Heart right ventricle (tissue), 16 donors: ENCODE data around the gene PTPRN2. TPM values are rescaled to one million over a fixed set of nuclear protein-coding genes. Genes with fewer than 3 reads are reported as not detected.

Experiments used
- ATAC-seq, 8 donors: fragments of 200-7000 bp; cut with Tn5 transposase; one replicate each; pipeline ENCODE4 v1.9.1; 2020; ENCODE audit warnings: mild to moderate bottlenecking in 8 of 8, moderate library complexity in 8 of 8, moderate number of reproducible peaks in 1 of 8
- DNase-seq, 2 donors: peaks; one replicate each; pipeline ENCODE4 v3.0.0-alpha.2; 2020
- H3K27ac ChIP-seq, 10 donors: fragments of 200-600 bp; sonication (generic) in 2 of 10; one replicate each; pipeline versions ENCODE4 v1.5.0 to v1.8.0; 2020 to 2022; ENCODE audit warnings: mild to moderate bottlenecking in 3 of 10
- H3K27me3 ChIP-seq, 7 donors: fragments of 200-600 bp; one replicate each; pipeline ENCODE4 v1.8.0; 2021 to 2022; ENCODE audit warnings: mild to moderate bottlenecking in 2 of 7
- H3K36me3 ChIP-seq, 9 donors: fragments of 200-600 bp; sonication (generic) in 1 of 9; one replicate each; pipeline versions ENCODE4 v1.5.0 to v1.8.0; 2020 to 2022; ENCODE audit warnings: mild to moderate bottlenecking in 2 of 9
- H3K4me1 ChIP-seq, 9 donors: fragments of 200-600 bp; sonication (generic) in 1 of 9; one replicate each; pipeline versions ENCODE4 v1.5.0 to v1.8.0; 2020 to 2022; ENCODE audit warnings: mild to moderate bottlenecking in 4 of 9
- H3K4me3 ChIP-seq, 10 donors: fragments of 200-600 bp; sonication (generic) in 2 of 10; one replicate each; pipeline versions ENCODE4 v1.5.0 to v1.8.0; 2020 to 2022; ENCODE audit warnings: mild to moderate bottlenecking in 7 of 10, moderate library complexity in 2 of 10
- H3K9me3 ChIP-seq, 11 donors: fragments of 200-600 bp in 10 of 11; sonication (generic) in 2 of 11; one replicate each; pipeline versions ENCODE4 v1.5.0 to v1.8.0; 2013 to 2022; ENCODE audit warnings: mild to moderate bottlenecking in 2 of 11, control low read depth in 1 of 11, moderate library complexity in 1 of 11
- CTCF ChIP-seq, 9 donors: fragments of 200-600 bp; sonication (generic) in 2 of 9; IDR thresholded peaks; one replicate each; pipeline versions ENCODE4 v1.5.0 to v1.8.0; 2021 to 2022; ENCODE audit warnings: antibody characterized with exemption in 9 of 9, mild to moderate bottlenecking in 5 of 9, moderate library complexity in 1 of 9
- WGBS, 2 donors: extraction: QIAGEN DNeasy Blood & Tissue Kit; methylation state at CpG; one replicate each; pipeline ENCODE4 v1.1.7; 2013; ENCODE audit warnings: inconsistent platforms in 1 of 2; 5-methylcytosine and 5-hydroxymethylcytosine counted together
- intact Hi-C, 10 donors: fragments of 100-400 bp; cut with DNase I; formaldehyde crosslinking; loops; one replicate each; pipeline versions ENCODE4 v1.11.1 to v1.14.2; 2022
- polyA plus RNA-seq, 2 donors: library from polyadenylated mRNA; stranded (reverse); fragments of 200-250 nt; gene quantifications; one replicate each; pipeline ENCODE4 v1.2.3, GENCODE V29; 2013
- total RNA-seq, 10 donors: library from RNA; stranded (reverse); fragmentation: NEBNext Ultra II Directional in 3 of 10; extraction: Animal tissue kit (Norgen Biotek cat#: 25700) in 3 of 10; gene quantifications; one replicate each; pipeline versions ENCODE4 v1.2.1 to v1.2.4, GENCODE V29; 2021 to 2023
- donor health status: Arrhythmogenic right ventricular cardiomyopathy.
- donor health status: ischemic (EF 13 %, LVEDD 7.1; RV severe dilation, severe dysfunction).
- donor health status: healthy with polysubstance abuse.
- donor health status: DM: no; HTN: yes; CAD: no.
- donor health status: DM: no; HTN: no; CAD: no.
- donor health status: ischemic (EF 25% LVEDD 6.9; RV normal size, moderate dysfunction).
- donor health status: ischemic (EF 25% LVEDD 5.7; RV mildly dilated, moderate dysfunction).
- donor health status: healthy.
- donor health status: DM: yes; HTN: yes; CAD: no.
- donor health status: Ischemic cardiomyopathy.
- donor health status: ischemic (EF 35%, LVEDD 5.7; RV mildly dilated, moderate dysfunction).
- donor health status: nonischemic (EF 11% LVEDD 7.7; RV severe dilation, severe dysfunction).
- donor health status: DM: yes; HTN: yes; CAD: no.
- donor health status: PGD.
- donor health status: ischemic (EF 29% LVEDD 5.4; RV normal size, mild dysfunction).
- donor health status: nonischemic (EF 23%, LVEDD 6.1; RV moderate dilation, normal function).

PTPRN2 gene
- total and polyA plus RNA-seq, 12 donors, result 0.82 to 1.8 (median 1.3) TPM

- TF ChIP-seq CTCF (IDR thresholded peaks at IDR 0.05), result no peak
- intact Hi-C loops, result no loop called here
- no peak for ATAC-seq
- WGBS, 2 donors, result 78 to 83% methylated on average over 4 of the region's 4 CpGs
- peaks cover 0 to 26% (median 0%) of the 10 kb centered on the region in 11 donors for H3K9me3 ChIP-seq
- H3K36me3 ChIP-seq, result no peaks in the 10 kb centered on the region
- no peak for DNase-seq
- no peak overlapping the region for H3K4me3 ChIP-seq
- no peaks in the 10 kb centered on the region for H3K4me1 ChIP-seq
- peaks cover 0 to 35% (median 29%) of the 10 kb centered on the region in 7 donors for H3K27me3 ChIP-seq
- H3K27ac ChIP-seq, result no peak overlapping the region
Measured at GRCh38 chr7:158327012-158327411, 260.6 kb downstream of the PTPRN2 start.

GRCh38 chr7:158325530-158326381 lies 261.9 kb downstream of the PTPRN2 start:
- Histone ChIP-seq H3K4me1 (no peaks in the 10 kb centered on the region), H3K36me3 (no peaks in the 10 kb centered on the region), H3K27me3 (peaks cover 0 to 48% (median 34%) of the 10 kb centered on the region in 7 donors), H3K4me3 (no peak overlapping the region), H3K27ac (no peak overlapping the region), H3K9me3 (peaks cover 0 to 28% (median 0%) of the 10 kb centered on the region in 11 donors)
- peak in 6 of 9 donors; percentile 19 to 50 (median 34) for TF ChIP-seq CTCF (IDR thresholded peaks at IDR 0.05)
- no peak for DNase-seq
- ATAC-seq, result peak in 2 of 8 donors; percentile 19 to 56
- intact Hi-C loops, result no loop called here
- WGBS, 2 donors, result 35 to 36% methylated on average over 27 of the region's 27 CpGs

GRCh38 chr7:158324397-158325360 lies 262.9 kb downstream of the PTPRN2 start:
- intact Hi-C loops, result no loop called here
- Histone ChIP-seq H3K9me3 (peaks cover 0 to 26% (median 0%) of the 10 kb centered on the region in 11 donors), H3K27me3 (peaks cover 0 to 49% (median 34%) of the 10 kb centered on the region in 7 donors), H3K36me3 (no peaks in the 10 kb centered on the region), H3K4me1 (no peaks in the 10 kb centered on the region), H3K27ac (no peak overlapping the region), H3K4me3 (no peak overlapping the region)
- 77 to 82% methylated on average over 17 of the region's 17 CpGs for WGBS, 2 donors
- no peak for DNase-seq
- ATAC-seq, result no peak
- no peak for TF ChIP-seq CTCF (IDR thresholded peaks at IDR 0.05)

- peaks cover 0 to 18% (median 0%) of the 10 kb centered on the region in 11 donors for H3K9me3 ChIP-seq
- WGBS, 2 donors, result 81 to 82% methylated on average over 21 of the region's 21 CpGs
- ATAC-seq (no peak), DNase-seq (no peak)
- TF ChIP-seq CTCF (IDR thresholded peaks at IDR 0.05), result no peak
- no peak overlapping the region for H3K27ac ChIP-seq
- peaks cover 0 to 50% (median 36%) of the 10 kb centered on the region in 7 donors for H3K27me3 ChIP-seq
- no peaks in the 10 kb centered on the region for H3K36me3 ChIP-seq
- no peaks in the 10 kb centered on the region for H3K4me1 ChIP-seq
- no peak overlapping the region for H3K4me3 ChIP-seq
- intact Hi-C loops, result no loop called here
Measured at GRCh38 chr7:158323741-158324396, 263.8 kb downstream of the PTPRN2 start.
